ENCODE data around the gene NALCN. TPM values are rescaled to one million over a fixed set of nuclear protein-coding genes. Genes with fewer than 3 reads are reported as not detected.

NALCN gene
- total and polyA plus RNA-seq, 2 of the 8 experiments (the other 6 are each of a cell fraction or from before 2014, with no cell fraction given): 0.26 to 0.54 TPM

- Histone ChIP-seq H2AK5ac (ENCODE audit: low read depth, low read length) (no peak overlapping the region), H4K20me1 (replicated peaks in 1 of 2; ENCODE audit: control insufficient read depth in 1 of 2, insufficient read depth in 2 of 2, low read length in 2 of 2) (no peaks in the 10 kb centered on the region), H2BK20ac (ENCODE audit: low read length) (no peak overlapping the region), H2BK12ac (ENCODE audit: low read depth, low read length) (no peak overlapping the region), H3K9me3 (ENCODE audit: insufficient read depth in 2 of 2, low read depth in 1 of 2, low read length in 1 of 2) (no peaks in the 10 kb centered on the region), H2BK15ac (ENCODE audit: low read length) (no peak overlapping the region), H4K5ac (ENCODE audit: insufficient read length, low read depth, low read length) (no peak overlapping the region), H3K79me1 (ENCODE audit: low read depth, low read length) (no peaks in the 10 kb centered on the region), H3K27me3 (replicated peaks in 1 of 4; ENCODE audit: control insufficient read depth in 3 of 4, extremely low read depth in 1 of 4, insufficient read depth in 3 of 4, low read length in 3 of 4) (no peaks in the 10 kb centered on the region), H4K8ac (ENCODE audit: extremely low read depth, insufficient read depth, low read length) (no peak overlapping the region), H3K18ac (ENCODE audit: extremely low read depth, low read length) (no peak overlapping the region), H3K79me2 (ENCODE audit: control insufficient read depth in 1 of 2, insufficient read depth in 2 of 2, low read length in 2 of 2) (no peaks in the 10 kb centered on the region), H3K36me3 (ENCODE audit: control insufficient read depth in 2 of 4, insufficient read depth in 4 of 4, low read length in 3 of 4) (no peaks in the 10 kb centered on the region), H3K27ac (ENCODE audit: low read depth, low read length) (no peak overlapping the region), H3K23me2 (ENCODE audit: low read depth, low read length) (no peaks in the 10 kb centered on the region), H3K56ac (replicated peaks; ENCODE audit: insufficient read length, low read depth, low read length) (no peak overlapping the region), H2BK120ac (replicated peaks; ENCODE audit: low read depth, low read length) (no peak overlapping the region), H3K14ac (ENCODE audit: insufficient read length) (no peak overlapping the region), H3K4me3 (ENCODE audit: extremely low read depth in 1 of 4, insufficient read depth in 2 of 4, low read depth in 3 of 4, low read length in 4 of 4) (no peak overlapping the region), H4K91ac (replicated peaks; ENCODE audit: insufficient read length, low read length) (no peak overlapping the region), H3K9ac (replicated peaks in 1 of 4; ENCODE audit: extremely low read depth in 1 of 4, low read depth in 3 of 4, low read length in 3 of 4) (no peak overlapping the region), H2AFZ (ENCODE audit: low read length) (no peak overlapping the region), H3K4me1 (replicated peaks in 1 of 4; ENCODE audit: control insufficient read depth in 3 of 4, insufficient read depth in 4 of 4, low read length in 3 of 4) (no peaks in the 10 kb centered on the region), H3K4me2 (ENCODE audit: insufficient read depth in 1 of 2, low read depth in 2 of 2, low read length in 2 of 2) (no peak overlapping the region), H3K4ac (replicated peaks; ENCODE audit: insufficient read length, low read depth, low read length) (no peak overlapping the region), H2BK5ac (ENCODE audit: low read depth, low read length) (no peak overlapping the region), H3K23ac (ENCODE audit: insufficient read length) (no peak overlapping the region)
- FAIRE-seq: no peak
- WGBS, 2 experiments (ENCODE audit: extremely low coverage in 1 of 2, insufficient coverage in 1 of 2, insufficient read length in 1 of 2, insufficient replicate concordance in 2 of 2, low coverage in 1 of 2, low lambda C conversion rate in 2 of 2, missing lambda C conversion rate in 1 of 2): 84% methylated on average over 2 of the region's 2 CpGs; no CpG with 5 or more reads in 1 of the 2 experiments
- CTCF ChIA-PET (ENCODE audit: partially characterized antibody): interaction anchor here (0.6 kb wide), 1 partner anchor 10 kb away, joined by 3 read pairs; no protein-coding TSS in a partner anchor
- TF ChIP-seq EGR1 (IDR thresholded peaks at IDR 0.05; ENCODE audit: borderline replicate concordance, low read depth, low read length) (no peak), GTF2F1 (IDR thresholded peaks at IDR 0.05; ENCODE audit: borderline replicate concordance, low read depth, low read length) (no peak), TAF1 (IDR thresholded peaks at IDR 0.05; ENCODE audit: low read depth, low read length) (no peak), KDM1A (IDR thresholded peaks at IDR 0.05; ENCODE audit: borderline replicate concordance, low read length) (no peak), CBX8 (IDR thresholded peaks at IDR 0.05; ENCODE audit: borderline replicate concordance, low read depth, low read length) (no peak), ATF3 (IDR thresholded peaks at IDR 0.05; ENCODE audit: insufficient read depth, low read depth, low read length) (no peak), KDM4A (IDR thresholded peaks at IDR 0.05; ENCODE audit: low read depth, low read length, severe bottlenecking) (no peak), HDAC2 (IDR thresholded peaks at IDR 0.05; ENCODE audit: borderline replicate concordance in 1 of 2, low read depth in 2 of 2, low read length in 2 of 2) (no peak), SP2 (IDR thresholded peaks at IDR 0.05; ENCODE audit: low read length) (no peak), E2F6 (IDR thresholded peaks at IDR 0.05) (no peak)
- no peak for DNase-seq (ENCODE audit: low read depth in 1 of 2, low spot score in 2 of 2)
- POLR2A ChIA-PET (ENCODE audit: partially characterized antibody): no interaction called here
Measured at GRCh38 chr13:101264931-101265330, 151.4 kb downstream of the NALCN start.

All from H1 (cell line).